ENCODE results near the gene MARK1. TPM values are rescaled to one million over a fixed set of nuclear protein-coding genes. Genes with fewer than 3 reads are reported as not detected.

The MARK1 gene
- polyA plus RNA-seq, 3 donors, result not detected

DNA sequence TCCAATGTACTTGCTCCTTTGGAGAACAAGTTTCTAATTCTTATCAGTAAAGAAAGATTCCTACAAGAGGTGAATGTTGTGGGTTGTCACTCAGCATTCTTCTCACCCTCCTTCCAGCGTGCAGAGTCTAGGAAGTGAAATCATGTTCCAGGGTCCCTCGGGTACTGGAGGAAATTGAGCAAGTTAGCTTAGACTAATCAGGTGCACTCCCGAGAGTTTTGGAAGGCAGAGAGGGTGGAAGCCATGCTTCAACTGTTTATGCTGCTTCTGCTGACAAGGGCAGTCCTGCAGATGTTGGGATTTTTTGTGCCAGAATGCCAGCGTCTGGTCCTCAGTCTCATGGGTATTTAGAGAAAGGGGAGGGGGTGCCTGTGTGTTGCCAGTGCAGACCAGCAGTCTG, 157.0 kb downstream of the MARK1 start:
- no peak overlapping the region for H2AFZ ChIP-seq (ENCODE audit: insufficient read depth, low read depth, low read length, poor library complexity, severe bottlenecking)
- no peak overlapping the region for H3K4me3 ChIP-seq (replicated peaks in 1 of 3; ENCODE audit: low read depth in 2 of 3, low read length in 3 of 3)
- H3K9me3 ChIP-seq (replicated peaks in 1 of 2; ENCODE audit: control insufficient read depth in 1 of 2, insufficient read depth in 1 of 2, low read length in 2 of 2), result no peaks in the 10 kb centered on the region
- DNase-seq, result no peak
- intact Hi-C loops (cut with micrococcal nuclease), result no loop called here
- H3K4me2 ChIP-seq (replicated peaks; ENCODE audit: extremely low read depth, low read length, poor library complexity, severe bottlenecking), result no peak overlapping the region
- Mint-ChIP-seq H3K4me1 (peaks cover 19% of the 10 kb centered on the region), H3K4me3 (no peak overlapping the region), H3K27ac (no peak overlapping the region), H3K36me3 (no peaks in the 10 kb centered on the region), H3K9me3 (peaks cover 0 to 6% (median 4%) of the 10 kb centered on the region in 7 donors), H3K27me3 (ENCODE audit: low read depth in 3 of 3) (peaks cover 3 to 7% (median 6%) of the 10 kb centered on the region in 3 donors)
- TF ChIP-seq, protein P1, sequence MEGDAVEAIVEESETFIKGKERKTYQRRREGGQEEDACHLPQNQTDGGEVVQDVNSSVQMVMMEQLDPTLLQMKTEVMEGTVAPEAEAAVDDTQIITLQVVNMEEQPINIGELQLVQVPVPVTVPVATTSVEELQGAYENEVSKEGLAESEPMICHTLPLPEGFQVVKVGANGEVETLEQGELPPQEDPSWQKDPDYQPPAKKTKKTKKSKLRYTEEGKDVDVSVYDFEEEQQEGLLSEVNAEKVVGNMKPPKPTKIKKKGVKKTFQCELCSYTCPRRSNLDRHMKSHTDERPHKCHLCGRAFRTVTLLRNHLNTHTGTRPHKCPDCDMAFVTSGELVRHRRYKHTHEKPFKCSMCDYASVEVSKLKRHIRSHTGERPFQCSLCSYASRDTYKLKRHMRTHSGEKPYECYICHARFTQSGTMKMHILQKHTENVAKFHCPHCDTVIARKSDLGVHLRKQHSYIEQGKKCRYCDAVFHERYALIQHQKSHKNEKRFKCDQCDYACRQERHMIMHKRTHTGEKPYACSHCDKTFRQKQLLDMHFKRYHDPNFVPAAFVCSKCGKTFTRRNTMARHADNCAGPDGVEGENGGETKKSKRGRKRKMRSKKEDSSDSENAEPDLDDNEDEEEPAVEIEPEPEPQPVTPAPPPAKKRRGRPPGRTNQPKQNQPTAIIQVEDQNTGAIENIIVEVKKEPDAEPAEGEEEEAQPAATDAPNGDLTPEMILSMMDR (IDR thresholded peaks at IDR 0.05), result no peak
- H3K4me1 ChIP-seq (ENCODE audit: control insufficient read depth in 1 of 2, insufficient read depth in 2 of 2, low read length in 2 of 2), result peaks cover 16 to 17% of the 10 kb centered on the region in 2 donors
- peaks cover 0 to 5% of the 10 kb centered on the region in 2 donors for H3K27me3 ChIP-seq (ENCODE audit: control insufficient read depth in 2 of 2, insufficient read depth in 2 of 2, low read length in 2 of 2)
- no peaks in the 10 kb centered on the region for H4K20me1 ChIP-seq (ENCODE audit: insufficient read depth, low read length)
- H3K36me3 ChIP-seq (replicated peaks in 1 of 2; ENCODE audit: control insufficient read depth in 1 of 2, insufficient read depth in 2 of 2, low read length in 2 of 2), result no peaks in the 10 kb centered on the region
- no peak overlapping the region for H3K9ac ChIP-seq (ENCODE audit: insufficient read depth, low read length, poor library complexity, severe bottlenecking)
- WGBS (ENCODE audit: insufficient coverage), result 0% methylated on average over 2 of the region's 4 CpGs
- no peaks in the 10 kb centered on the region for H3K79me2 ChIP-seq (ENCODE audit: insufficient read depth, low read length)
- no peak overlapping the region for H3K27ac ChIP-seq (ENCODE audit: low read depth in 1 of 2, low read length in 2 of 2)

- no peaks in the 10 kb centered on the region for H4K20me1 ChIP-seq (ENCODE audit: insufficient read depth, low read length)
- no peak for DNase-seq
- peaks cover 0 to 6% (median 4%) of the 10 kb centered on the region in 7 donors for H3K9me3 Mint-ChIP-seq
- H3K27me3 ChIP-seq (ENCODE audit: control insufficient read depth in 2 of 2, insufficient read depth in 2 of 2, low read length in 2 of 2), result peaks cover 3 to 10% of the 10 kb centered on the region in 2 donors
- no peak overlapping the region for H3K27ac Mint-ChIP-seq
- 100% methylated on average over 3 of the region's 3 CpGs for WGBS (ENCODE audit: insufficient coverage)
- H3K4me3 Mint-ChIP-seq, result no peak overlapping the region
- peaks cover 23 to 25% of the 10 kb centered on the region in 2 donors for H3K4me1 ChIP-seq (ENCODE audit: control insufficient read depth in 1 of 2, insufficient read depth in 2 of 2, low read length in 2 of 2)
- no peak overlapping the region for H3K4me2 ChIP-seq (replicated peaks; ENCODE audit: extremely low read depth, low read length, poor library complexity, severe bottlenecking)
- no peaks in the 10 kb centered on the region for H3K36me3 ChIP-seq (replicated peaks in 1 of 2; ENCODE audit: control insufficient read depth in 1 of 2, insufficient read depth in 2 of 2, low read length in 2 of 2)
- no peak overlapping the region for H2AFZ ChIP-seq (ENCODE audit: insufficient read depth, low read depth, low read length, poor library complexity, severe bottlenecking)
- H3K4me3 ChIP-seq (replicated peaks in 1 of 3; ENCODE audit: low read depth in 2 of 3, low read length in 3 of 3), result no peak overlapping the region
- no peak overlapping the region for H3K27ac ChIP-seq (ENCODE audit: low read depth in 1 of 2, low read length in 2 of 2)
- H3K36me3 Mint-ChIP-seq, result no peaks in the 10 kb centered on the region
- peaks cover 19% of the 10 kb centered on the region for H3K4me1 Mint-ChIP-seq
- TF ChIP-seq, protein P1 (IDR thresholded peaks at IDR 0.05), result no peak
- no peaks in the 10 kb centered on the region for H3K9me3 ChIP-seq (replicated peaks in 1 of 2; ENCODE audit: control insufficient read depth in 1 of 2, insufficient read depth in 1 of 2, low read length in 2 of 2)
- intact Hi-C loops (cut with micrococcal nuclease), result no loop called here
- no peak overlapping the region for H3K9ac ChIP-seq (ENCODE audit: insufficient read depth, low read length, poor library complexity, severe bottlenecking)
- peaks cover 7 to 16% (median 9%) of the 10 kb centered on the region in 3 donors for H3K27me3 Mint-ChIP-seq (ENCODE audit: low read depth in 3 of 3)
- H3K79me2 ChIP-seq (ENCODE audit: insufficient read depth, low read length), result no peaks in the 10 kb centered on the region
These were observed 157.9 kb downstream of the MARK1 start for GRCh38 chr1:220685879-220686278.
